Measurements from ENCODE around the gene MTCL1.

The MTCL1 gene

GRCh38 chr18:8771930-8772329 lies 66.6 kb downstream of the MTCL1 start:
- DNase-seq (ENCODE audit: low read depth in 3 of 3) = no peak

DNA sequence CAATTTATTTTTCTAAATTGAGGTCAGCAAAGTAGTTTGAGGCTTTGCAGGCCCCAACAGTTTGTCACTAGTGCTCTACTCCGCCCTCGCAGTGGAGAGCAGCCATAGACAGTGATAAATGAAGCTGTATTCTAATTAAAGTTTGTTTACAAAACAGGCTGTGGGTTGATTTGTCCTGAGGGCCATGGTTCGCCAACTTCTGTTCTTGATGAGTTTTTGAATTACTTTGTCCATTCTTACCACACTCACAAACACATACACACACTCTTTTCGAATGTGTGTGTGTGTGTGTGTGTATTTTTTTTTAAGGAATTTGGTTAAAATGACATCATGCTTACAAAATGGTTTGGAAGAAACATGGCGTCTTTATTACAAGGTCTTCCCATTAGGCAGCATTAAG lies 68.6 kb downstream of the MTCL1 start:
- DNase-seq (ENCODE audit: low read depth in 3 of 3) = no peak

- DNase-seq (ENCODE audit: low read depth in 3 of 3) = no peak
Measured at GRCh38 chr18:8776013-8776943, 70.9 kb downstream of the MTCL1 start.

- no peak for DNase-seq (ENCODE audit: low read depth in 3 of 3)
Measured at GRCh38 chr18:8777846-8778245, 72.5 kb downstream of the MTCL1 start.

- no peak for DNase-seq (ENCODE audit: low read depth in 3 of 3)
Measured at GRCh38 chr18:8778386-8778785, 73.0 kb downstream of the MTCL1 start.

DNA sequence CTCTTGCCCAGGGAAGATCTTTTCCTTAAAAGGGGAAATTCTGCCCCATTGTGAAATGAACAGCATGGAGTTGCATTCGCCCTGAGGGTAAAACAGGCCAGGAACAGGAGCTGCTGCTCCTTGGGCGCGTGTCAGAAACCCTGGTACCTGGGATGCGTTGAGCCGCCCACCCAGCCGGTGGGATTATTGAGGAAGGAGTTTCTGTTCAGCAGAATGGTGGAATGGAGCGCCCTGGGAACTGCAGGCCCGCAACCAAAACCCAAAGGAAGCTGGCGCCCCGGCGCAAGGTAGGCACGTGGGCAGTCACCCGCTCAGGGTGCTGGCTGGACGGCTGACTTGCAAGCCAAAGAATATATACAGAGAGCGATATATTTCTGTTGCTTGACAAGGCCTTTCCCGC lies 73.5 kb downstream of the MTCL1 start:
- no peak for DNase-seq (ENCODE audit: low read depth in 3 of 3)

GRCh38 chr18:8779251-8779650 lies 73.9 kb downstream of the MTCL1 start:
- no peak for DNase-seq (ENCODE audit: low read depth in 3 of 3)

DNA sequence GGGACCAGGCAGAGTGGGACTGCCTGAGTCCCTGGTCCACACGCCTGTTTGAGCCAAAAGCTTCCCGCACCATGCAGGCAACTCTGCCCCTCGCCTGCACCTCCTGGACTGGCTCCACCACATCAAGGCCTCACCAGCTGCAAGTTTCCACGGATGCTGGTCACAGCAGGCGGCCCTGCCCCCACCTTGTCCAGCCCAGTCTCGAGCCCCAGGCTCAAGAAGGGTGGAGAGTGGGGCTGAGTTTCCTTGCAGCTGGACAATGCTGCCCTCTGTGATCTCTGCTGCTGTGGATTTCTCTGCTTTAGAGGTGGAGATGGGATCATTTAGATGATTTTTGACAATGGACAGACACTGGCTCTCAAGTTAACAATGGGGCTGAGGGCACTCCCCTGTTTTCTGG lies 74.9 kb downstream of the MTCL1 start:
- DNase-seq (ENCODE audit: low read depth in 3 of 3) = no peak

GRCh38 chr18:8781671-8782070 lies 76.3 kb downstream of the MTCL1 start:
- DNase-seq (ENCODE audit: low read depth in 3 of 3) = no peak

GRCh38 chr18:8783335-8783993 lies 78.1 kb downstream of the MTCL1 start:
- DNase-seq (ENCODE audit: low read depth in 3 of 3) = no peak

DNA sequence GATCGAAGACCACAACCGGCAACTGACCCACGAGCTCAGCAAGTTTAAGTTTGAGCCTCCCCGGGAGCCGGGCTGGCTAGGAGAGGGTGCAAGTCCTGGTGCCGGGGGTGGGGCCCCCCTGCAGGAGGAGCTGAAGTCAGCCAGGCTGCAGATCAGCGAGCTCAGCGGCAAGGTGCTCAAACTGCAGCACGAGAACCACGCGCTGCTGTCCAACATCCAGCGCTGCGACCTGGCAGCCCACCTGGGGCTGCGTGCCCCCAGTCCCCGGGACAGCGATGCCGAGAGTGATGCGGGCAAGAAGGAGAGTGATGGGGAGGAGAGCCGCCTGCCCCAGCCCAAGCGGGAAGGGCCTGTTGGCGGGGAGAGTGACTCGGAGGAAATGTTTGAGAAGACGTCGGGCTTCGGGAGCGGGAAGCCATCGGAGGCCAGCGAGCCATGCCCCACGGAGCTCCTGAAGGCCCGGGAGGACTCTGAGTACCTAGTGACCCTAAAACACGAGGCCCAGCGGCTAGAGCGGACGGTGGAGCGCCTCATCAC lies 78.7 kb downstream of the MTCL1 start:
- DNase-seq (ENCODE audit: low read depth in 3 of 3) = no peak

- no peak for DNase-seq (ENCODE audit: low read depth in 3 of 3)
Measured at GRCh38 chr18:8785261-8785660, 79.9 kb downstream of the MTCL1 start.

GRCh38 chr18:8785855-8786482 lies 80.6 kb downstream of the MTCL1 start:
- no peak for DNase-seq (ENCODE audit: low read depth in 3 of 3)

GRCh38 chr18:8786483-8787370 lies 81.4 kb downstream of the MTCL1 start:
- no peak for DNase-seq (ENCODE audit: low read depth in 3 of 3)

GRCh38 chr18:8787371-8787670 lies 82.0 kb downstream of the MTCL1 start:
- DNase-seq (ENCODE audit: low read depth in 3 of 3) = no peak

- DNase-seq (ENCODE audit: low read depth in 3 of 3) = no peak
Measured at GRCh38 chr18:8787794-8788193, 82.4 kb downstream of the MTCL1 start.

GRCh38 chr18:8788503-8789429 lies 83.4 kb downstream of the MTCL1 start:
- no peak for DNase-seq (ENCODE audit: low read depth in 3 of 3)

DNA sequence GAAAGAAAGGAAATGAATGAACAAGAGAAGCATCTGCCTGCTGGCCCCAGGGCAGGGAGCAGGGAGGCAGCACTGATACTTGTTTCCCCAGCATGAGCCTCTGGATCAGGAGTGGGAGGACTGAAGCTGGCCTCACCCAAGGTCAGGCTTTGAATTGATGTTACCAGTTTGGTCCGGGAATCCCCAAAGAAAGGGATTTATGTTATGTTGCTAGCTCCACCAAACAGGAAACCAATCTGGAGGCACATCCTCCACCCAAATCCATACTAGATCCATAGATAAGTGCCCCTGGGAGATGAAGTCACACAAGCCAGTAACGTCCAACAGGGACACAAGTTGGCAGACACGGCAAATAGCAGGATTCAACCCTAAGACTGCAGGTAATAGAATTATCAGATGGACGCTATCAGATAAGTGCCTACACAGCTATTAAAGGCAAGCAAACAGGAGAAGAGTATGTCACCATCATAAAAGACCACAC lies 85.9 kb downstream of the MTCL1 start:
- DNase-seq (ENCODE audit: low read depth in 3 of 3) = no peak

DNA sequence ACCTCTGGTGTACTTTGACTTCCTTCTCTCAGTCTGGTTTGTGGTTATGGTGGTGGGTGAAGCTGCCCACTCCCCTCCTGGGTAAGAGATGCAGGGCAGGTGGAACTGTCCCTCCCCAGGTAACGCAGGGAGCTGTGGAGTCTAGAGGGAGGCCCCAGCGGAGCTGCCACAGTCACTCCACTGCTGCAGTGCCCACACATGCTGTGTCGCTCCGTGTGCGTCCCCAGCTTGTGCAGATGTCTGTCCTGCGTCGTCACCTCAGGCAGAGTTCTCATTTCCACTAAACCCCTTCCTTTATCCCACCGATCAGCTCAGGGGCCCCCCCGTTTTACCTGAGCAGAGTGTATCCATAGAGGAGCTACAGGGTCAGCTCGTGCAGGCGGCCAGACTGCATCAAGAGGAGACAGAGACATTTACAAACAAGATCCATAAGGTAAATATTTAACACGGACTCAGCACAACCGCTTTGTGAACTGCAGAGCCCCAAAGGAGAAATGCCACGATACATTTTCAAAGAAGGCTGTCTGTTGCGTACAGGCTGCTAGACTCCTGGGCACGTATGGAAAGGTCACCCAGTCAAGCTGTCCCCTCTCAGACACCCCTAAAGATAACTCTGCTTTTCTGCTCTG lies 87.4 kb downstream of the MTCL1 start:
- no peak for DNase-seq (ENCODE audit: low read depth in 3 of 3)

Measured in stimulated activated CD4-positive, alpha-beta T cell treated with anti-CD3 and anti-CD28 coated beads, TNF-alpha, amount 100 ng/mL, for 24 hours (primary cell).